HCEC 1CT (cell line): Measurements from ENCODE around the gene RCAN2.

ENCODE experiments used
- DNase-seq: peaks from one replicate; pipeline ENCODE4 v3.0.0-alpha.2; 2017

RCAN2 gene

GRCh38 chr6:46491628-46492547 is 639 bp upstream of the RCAN2 start:
- peak; percentile 49 for DNase-seq

GRCh38 chr6:46490425-46491200 is 636 bp downstream of the RCAN2 start:
- DNase-seq = no peak

GRCh38 chr6:46486181-46486580 is 5.1 kb downstream of the RCAN2 start:
- peak; percentile 39 for DNase-seq

- no peak for DNase-seq
These were observed 7.0 kb downstream of the RCAN2 start for GRCh38 chr6:46484081-46484820.

GRCh38 chr6:46476301-46476700 is 14.9 kb downstream of the RCAN2 start:
- DNase-seq = peak; percentile 39

GRCh38 chr6:46473881-46474280 is 17.4 kb downstream of the RCAN2 start:
- peak; percentile 39 for DNase-seq

- DNase-seq = no peak
These were observed 19.0 kb downstream of the RCAN2 start for GRCh38 chr6:46472243-46472642.

- no peak for DNase-seq
These were observed 22.2 kb downstream of the RCAN2 start for GRCh38 chr6:46469021-46469420.

- no peak for DNase-seq
These were observed 22.7 kb downstream of the RCAN2 start for GRCh38 chr6:46468403-46469010.

GRCh38 chr6:46466570-46466969 is 24.7 kb downstream of the RCAN2 start:
- no peak for DNase-seq

GRCh38 chr6:46465294-46466165 is 25.7 kb downstream of the RCAN2 start:
- peak; percentile 69 for DNase-seq

GRCh38 chr6:46456297-46456696 is 35.0 kb downstream of the RCAN2 start:
- DNase-seq = no peak

GRCh38 chr6:46454691-46455090 is 36.6 kb downstream of the RCAN2 start:
- DNase-seq = no peak

- peak; percentile 14 for DNase-seq
These were observed 37.4 kb downstream of the RCAN2 start for GRCh38 chr6:46453741-46454316.

GRCh38 chr6:46453216-46453615 is 38.0 kb downstream of the RCAN2 start:
- peak; percentile 90 for DNase-seq

GRCh38 chr6:46452312-46452917 is 38.8 kb downstream of the RCAN2 start:
- DNase-seq = no peak

- DNase-seq = no peak
These were observed 39.9 kb downstream of the RCAN2 start for GRCh38 chr6:46451343-46451742.

GRCh38 chr6:46444772-46445454 is 46.3 kb downstream of the RCAN2 start:
- DNase-seq = no peak

- no peak for DNase-seq
These were observed 47.6 kb downstream of the RCAN2 start for GRCh38 chr6:46443623-46444022.

GRCh38 chr6:46440641-46441040 is 50.6 kb downstream of the RCAN2 start:
- no peak for DNase-seq
